Stimulated activated CD4-positive, alpha-beta T cell treated with anti-CD3 and anti-CD28 coated beads, Interleukin-1b, Interleukin-23, amount 100 ng/mL, for 24 hours (primary cell): Measurements from ENCODE around the gene F2R.
"Not testable (repeated sequence)": the region's sequence is repeated elsewhere in the genome, so short reads cannot be mapped to it uniquely, and the experiment has no call there.

Source experiments
- DNase-seq, 4 experiments: peaks; one replicate each; pipeline ENCODE4 v3.0.0-alpha.2; 2020; ENCODE audit warnings: low read depth in 4 of 4, low spot score in 1 of 4

The F2R gene

DNA sequence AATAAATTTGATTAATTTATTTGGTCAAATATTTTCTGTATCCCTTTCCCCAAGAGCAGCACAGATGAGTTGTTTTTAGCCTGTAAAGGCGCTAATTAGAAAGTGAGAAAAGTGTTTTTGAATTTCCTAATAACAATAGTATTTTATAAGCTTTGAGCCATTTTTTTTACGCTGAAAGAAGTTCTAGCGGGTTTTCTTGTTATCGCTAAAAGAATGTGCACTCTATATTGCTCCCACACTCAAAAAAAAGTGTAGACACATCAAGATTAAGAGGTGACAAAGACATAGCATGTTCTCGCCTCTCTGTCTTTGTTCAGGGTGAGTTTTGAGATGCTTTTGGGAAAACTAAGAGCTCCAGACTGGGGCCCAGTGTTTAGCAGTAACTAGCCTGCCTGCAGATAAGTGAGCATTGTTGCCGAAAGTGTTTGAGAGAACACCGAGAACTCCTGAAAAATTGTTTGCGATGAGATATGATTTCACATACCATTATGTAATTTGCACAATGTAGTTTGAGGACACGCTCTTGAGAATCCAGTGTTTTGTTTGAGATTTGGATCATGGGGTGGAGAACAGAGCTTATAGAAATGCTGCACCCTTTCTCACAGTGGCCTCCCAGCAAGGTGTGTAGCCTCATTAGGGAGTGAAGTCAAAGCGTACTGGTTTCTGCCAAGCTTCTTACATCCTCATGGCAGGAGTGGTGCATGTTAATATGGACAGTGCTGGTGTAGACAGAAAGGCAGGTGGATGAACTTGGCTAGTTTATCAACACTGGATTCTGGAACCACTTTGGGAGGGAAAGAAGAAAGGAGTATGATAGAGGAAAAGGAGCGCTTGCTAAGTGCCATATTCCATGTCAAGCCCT, 1.5 kb downstream of the F2R start:
- DNase-seq = no peak

DNA sequence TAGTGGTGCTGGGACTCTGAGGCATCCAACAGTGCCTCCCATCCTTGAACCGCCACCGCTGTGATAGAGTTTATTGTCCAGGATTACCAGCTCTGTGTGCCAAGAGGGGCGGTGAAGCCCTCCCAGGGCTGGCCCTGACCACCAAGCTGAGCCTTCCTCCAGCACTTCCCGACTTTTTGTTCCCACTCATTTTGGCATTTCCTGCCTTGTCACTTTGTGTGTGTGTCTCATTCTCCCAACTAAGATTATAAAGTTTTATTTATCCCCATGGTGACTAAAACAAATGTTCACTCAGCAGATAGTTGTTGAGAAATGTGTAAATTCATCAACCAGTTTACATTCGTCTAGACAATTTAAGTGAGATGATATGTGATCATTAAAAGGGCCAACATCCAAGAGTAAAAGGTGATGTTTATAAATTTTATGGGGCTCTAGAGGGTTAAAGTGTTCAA, 2.5 kb downstream of the F2R start:
- no peak for DNase-seq

DNA sequence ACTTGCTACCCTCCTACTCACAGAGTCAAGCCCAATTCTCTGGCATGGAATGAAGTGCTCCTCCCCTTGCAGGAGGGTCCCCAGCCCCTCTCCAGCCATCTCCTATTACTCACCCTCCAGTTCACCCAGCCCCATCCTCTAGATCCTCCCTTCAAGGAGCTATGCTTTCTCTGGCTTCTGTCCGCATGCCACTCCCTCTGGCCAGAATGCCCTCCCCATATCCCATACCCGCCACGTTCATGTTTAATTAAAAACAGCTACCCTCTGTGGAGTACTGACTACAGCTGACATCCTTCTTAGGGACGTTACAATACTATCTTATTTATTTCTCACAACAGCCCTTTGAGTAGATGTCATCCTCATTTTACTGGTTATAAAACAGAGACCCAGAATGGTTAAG, 3.0 kb downstream of the F2R start:
- no peak for DNase-seq

DNA sequence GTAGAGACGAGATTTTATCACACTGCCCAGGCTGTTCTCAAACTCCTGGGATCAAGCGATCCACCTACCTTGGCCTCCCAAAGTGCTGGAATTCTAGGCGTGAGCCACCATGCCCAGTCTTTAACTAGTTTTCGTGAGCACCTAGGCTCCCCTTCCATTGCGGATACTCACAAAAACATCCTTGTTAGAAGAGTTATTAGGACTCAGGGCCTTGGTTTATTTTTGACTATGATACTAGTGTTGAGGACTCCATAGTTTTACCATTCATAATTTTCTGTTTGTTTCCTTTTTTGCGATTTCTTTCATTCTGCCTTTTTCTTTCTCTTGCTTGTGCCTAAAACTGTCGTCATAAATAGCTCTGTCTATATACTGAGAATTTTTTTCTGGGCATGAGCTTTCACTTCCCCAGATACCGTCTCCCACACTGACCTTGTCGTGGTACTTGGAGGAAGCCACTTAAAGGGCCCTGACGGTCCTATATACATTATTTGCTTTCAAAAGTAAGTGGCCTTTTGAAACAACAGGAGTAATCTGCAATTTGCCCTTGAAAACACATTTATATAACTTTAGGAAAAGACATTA, 5.2 kb downstream of the F2R start:
- no peak for DNase-seq

DNA sequence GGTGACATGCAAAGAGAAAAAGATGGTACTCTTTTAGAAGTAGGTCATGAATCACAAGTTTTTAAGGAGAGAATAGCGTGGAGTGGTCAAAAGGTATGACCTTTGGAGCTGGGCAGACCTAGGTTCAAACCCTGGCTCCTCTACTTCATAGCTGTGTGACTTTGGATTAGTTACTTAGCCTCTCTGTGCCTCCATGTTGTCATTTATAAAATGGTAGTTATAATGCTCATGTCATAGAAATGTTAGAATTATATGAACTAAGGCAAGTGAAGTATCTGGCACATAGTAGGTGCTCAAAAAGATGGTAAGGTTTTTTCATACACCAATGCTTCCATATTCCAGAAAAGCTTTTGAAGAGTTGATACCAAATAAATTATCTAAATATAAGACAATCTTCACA, 7.3 kb downstream of the F2R start:
- no peak for DNase-seq

DNA sequence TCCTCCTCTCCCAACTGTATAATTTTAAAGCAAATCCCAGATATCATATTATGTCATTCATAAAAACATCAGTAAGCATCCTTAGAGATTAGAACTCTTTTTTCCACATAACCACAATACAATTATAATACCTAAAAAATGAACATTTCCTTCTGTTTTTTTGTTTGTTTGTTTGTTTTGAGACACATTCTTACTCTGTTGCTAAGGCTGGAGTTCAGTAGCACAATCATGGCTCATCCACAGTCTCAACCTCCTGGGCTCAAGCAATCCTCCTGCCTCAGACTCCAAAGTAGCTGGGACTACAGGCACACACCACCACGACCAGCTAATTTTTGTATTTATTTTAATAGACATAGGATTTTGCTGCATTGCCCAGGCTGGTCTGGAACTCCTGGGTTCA, 8.0 kb downstream of the F2R start:
- no peak for DNase-seq

DNA sequence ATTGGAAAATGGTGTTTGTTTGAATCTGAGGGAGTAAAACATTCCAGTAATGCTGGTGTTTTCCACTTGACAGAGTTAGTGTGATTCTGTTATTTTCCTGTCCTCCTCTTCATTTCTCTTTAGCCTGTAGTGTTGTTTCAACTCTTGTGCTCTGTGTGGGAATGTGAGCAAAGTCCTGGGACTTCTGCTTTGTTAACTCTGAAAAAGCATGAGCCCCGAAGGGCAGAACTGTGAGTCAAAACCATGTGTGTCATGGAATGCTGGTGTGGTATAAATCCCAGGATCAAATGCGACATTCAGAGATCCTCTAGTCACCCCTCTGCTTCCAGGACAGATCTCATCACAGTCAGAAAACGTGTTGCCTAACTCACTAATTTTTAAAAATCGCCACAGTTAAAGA, 8.9 kb downstream of the F2R start:
- no peak for DNase-seq

DNA sequence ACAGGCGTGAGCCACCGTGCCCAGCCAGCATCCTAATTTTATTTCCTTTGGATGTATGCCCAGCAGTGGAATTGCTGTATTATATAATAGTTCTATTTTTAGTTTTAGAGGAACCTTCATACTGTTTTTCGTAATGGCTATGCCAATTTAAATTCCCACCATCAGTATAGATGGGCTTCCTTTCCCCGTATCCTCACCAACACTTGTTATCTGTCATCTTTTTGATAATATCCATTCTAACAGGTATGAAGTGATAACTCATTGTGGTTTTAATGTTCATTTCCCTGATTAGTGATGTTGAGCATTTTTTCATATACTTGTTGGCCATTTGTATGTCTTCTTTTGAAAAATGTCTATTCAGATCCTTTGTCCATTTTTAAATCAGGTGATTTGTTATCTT, 13.0 kb downstream of the F2R start:
- DNase-seq = no peak

DNA sequence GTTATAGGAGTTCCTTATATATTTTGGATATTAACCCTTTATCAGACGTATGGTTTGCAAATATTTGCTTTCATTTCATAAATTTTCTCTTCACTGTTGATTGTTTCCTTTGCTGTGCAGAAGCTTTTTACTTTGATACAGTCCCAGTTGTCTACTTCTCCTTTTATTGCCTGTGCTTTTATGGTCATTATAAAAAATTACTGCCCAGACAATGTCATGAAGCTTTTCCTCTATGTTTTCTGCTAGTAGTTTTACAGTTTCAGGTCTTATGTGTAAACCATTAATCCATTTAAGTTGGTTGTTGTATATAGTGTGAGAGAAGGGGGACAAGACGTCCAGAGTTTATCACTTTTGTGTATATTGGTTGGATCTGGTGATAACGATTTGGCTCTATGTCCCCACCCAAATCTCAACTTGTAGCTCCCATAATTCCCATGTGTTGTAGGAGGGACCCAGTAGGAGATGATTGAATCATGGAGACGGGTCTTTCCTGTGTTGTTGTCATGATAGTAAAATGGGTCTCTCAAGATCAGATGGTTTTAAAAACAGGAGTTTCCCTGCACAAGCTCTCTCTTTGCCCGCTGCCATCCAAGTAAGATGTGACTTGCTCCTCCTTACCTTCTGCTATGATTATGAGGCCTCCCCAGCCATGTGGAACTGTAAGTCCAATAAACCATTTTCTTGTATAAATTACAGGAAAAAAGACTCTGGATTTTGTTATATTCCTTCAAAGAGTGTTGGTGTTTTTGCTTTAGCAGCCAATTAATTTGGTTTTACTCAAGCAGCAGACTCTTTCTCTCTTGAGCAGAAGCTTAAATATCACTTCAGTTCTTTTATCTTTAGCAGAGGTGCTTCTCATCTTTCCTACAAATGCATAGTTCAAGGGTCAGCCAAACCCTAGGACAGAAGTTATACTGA, 13.7 kb downstream of the F2R start:
- DNase-seq = no peak

DNA sequence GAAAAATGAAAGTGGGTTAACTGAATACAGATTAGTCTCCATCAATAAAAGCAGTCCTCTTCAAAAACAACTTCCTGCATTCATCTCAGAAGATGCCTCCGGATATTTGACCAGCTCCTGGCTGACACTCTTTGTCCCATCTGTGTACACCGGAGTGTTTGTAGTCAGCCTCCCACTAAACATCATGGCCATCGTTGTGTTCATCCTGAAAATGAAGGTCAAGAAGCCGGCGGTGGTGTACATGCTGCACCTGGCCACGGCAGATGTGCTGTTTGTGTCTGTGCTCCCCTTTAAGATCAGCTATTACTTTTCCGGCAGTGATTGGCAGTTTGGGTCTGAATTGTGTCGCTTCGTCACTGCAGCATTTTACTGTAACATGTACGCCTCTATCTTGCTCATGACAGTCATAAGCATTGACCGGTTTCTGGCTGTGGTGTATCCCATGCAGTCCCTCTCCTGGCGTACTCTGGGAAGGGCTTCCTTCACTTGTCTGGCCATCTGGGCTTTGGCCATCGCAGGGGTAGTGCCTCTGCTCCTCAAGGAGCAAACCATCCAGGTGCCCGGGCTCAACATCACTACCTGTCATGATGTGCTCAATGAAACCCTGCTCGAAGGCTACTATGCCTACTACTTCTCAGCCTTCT, 16.6 kb downstream of the F2R start:
- no peak for DNase-seq

DNA sequence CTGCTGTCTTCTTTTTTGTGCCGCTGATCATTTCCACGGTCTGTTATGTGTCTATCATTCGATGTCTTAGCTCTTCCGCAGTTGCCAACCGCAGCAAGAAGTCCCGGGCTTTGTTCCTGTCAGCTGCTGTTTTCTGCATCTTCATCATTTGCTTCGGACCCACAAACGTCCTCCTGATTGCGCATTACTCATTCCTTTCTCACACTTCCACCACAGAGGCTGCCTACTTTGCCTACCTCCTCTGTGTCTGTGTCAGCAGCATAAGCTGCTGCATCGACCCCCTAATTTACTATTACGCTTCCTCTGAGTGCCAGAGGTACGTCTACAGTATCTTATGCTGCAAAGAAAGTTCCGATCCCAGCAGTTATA, 17.1 kb downstream of the F2R start:
- DNase-seq = no peak

DNA sequence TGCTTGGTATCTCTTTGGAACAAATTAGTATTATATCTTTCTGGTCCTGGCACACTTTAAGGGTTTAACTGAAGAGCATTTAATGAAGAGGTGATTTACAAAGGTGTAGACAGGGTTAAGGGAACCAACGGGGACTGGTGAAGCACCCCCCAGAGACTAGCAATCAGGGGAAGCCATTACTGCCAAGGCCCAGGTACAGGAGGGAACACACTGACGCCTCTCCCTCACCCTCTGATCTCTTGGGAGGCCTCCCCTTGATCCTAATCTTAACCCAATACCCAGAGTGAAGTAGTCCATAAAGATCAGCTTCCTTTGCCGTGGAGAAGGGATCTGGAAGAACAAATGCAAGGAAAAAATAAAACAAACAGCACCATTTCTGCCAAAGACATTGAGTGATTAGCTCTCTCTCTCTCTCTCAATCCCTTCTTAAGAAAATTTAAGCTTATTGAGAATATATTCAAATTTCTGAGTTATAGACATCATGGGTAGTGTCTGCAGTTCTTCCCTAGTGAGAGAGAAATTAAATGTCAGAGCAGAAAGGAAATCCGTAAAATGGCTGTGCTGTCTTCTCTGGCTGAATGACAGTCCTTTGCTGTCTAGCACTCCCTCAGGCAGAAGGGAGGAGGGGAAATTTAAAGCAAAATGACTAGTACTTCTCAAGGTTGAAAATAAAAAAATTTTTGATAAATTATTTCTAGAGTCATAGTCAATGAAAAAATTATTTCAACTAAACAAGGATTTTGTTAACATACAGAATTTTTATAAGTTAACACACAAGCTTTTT, 20.0 kb downstream of the F2R start:
- no peak for DNase-seq

DNA sequence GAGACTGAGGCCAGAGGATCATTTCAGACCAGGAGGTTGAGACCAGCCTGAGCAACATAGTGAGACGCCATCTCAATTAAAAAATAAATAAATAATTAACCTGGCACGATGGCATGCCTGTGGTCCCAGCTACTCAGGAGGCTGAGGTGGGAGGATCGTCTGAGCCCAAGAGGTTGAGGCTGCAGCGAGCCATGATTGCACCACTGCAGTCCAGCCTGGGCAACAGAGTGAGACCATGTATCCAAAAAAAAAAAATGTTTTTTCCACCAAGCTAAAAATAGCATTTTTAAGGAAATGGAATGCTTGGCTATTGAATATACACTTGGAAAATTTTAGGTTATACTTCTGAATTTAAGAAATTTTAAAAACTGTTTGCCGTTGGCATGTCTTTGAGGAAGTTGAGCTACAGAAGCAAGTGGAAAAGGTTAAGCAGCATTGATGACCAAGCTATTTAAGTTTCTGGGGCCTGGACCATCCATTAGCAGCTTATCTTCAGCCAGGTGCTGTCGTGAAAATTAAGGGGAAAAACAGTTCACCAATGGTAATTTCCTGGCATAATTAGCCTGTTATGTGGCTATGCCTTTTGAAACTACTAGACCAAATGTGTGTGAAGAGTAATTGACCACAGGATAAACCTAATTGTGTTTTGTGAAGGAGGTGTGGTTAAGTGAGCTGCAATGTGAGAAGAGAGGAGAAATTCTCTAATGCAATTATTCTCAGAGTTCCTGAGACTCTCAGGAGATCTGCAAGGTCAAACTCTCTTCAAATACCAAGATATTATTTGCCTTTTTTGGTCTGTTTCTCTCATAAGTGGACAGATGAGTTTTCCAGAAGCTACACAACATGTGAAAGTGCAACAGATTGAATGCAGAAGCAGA, 21.0 kb downstream of the F2R start:
- DNase-seq = no peak

DNA sequence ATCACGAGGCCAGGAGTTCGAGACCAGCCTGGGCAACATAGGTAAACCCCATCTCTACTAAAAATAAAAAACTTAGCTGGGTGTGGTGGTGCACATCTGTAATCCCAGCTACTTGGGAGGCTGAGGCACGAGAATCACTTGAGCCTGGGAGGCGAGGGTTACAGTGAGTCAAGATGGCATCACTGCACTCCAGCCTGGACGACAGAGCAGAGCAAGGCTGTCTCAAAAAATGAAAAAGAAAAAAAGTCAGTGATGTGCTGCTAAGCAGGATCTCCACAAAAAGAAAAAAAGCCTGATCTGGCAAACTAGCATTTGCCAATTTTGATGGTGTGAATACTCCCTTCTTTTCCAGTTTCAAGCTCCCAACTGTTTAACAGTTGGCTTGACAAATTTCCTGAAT, 21.9 kb downstream of the F2R start:
- no peak for DNase-seq

DNA sequence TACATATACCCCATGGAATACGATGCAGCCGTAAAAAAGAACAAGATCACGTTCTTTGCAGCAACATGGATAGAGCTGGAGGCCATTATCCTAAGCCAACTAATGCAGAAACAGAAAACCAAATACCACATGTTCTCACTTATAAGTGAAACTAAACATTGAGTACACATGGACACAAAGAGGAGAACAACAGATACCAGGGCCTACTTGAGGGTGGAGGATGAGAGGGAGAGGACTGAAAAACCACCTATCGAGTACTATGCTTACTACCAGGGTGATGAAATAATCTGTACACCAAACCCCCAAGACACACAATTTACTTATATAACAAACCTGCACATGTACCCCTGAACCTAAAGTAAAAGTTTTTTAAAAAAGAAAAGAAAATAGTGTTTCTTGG, 25.6 kb downstream of the F2R start:
- not testable (repeated sequence) for DNase-seq

DNA sequence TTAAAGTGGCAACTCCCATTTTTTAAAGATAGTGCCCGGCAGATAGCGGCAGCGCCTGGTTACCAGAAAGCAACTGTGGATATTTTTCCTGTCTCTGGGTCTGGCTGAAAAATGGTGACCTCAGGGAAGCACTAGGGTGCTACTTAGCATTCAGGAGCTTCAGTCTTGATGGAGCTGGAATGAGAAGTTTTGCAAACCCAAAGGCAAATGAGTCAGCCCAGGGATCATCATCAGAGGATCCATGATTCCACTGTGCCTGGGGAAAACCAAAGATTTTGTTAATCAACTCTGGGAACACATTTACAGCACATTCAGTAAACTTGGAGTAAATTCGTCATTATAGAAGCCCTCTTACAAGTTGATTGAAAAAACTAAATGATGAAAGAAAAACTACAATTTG, 26.7 kb downstream of the F2R start:
- no peak for DNase-seq

DNA sequence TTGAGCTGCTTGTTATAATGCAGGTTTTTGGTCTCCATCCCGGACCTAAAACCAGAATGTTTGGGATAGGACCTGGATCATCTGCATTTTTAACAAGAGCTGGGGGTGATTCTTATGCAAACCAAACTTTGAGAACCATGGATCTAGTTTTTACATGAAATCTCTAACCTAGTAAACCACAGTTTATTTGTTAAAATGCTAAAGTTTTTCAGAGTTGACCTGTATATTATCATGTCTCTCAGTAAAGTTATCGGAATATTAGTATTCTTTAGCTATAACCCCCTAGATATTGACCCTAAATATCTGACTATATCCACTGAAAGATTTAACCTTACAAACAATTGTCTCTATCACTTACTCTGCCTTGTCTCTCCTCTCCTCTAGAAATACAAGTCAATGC, 28.7 kb downstream of the F2R start:
- no peak for DNase-seq

DNA sequence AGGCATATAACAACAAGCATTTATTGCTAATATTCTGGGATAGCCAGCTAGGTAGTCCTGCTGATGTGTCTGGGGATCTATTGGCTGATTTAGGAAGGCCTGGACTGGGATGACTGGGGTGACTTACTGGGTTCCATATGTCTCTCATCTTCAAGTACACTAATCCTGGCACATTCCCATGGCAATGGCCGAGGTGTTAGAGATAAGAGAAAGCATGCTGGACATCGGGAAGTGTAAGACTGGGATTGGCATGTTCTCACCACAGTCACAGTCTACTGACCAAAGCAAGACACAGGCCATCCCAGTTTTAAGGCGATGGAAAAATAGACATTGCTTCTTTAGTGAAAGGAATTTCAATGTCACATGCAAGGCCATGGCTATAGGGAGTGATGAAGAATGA, 29.7 kb downstream of the F2R start:
- DNase-seq = no peak

DNA sequence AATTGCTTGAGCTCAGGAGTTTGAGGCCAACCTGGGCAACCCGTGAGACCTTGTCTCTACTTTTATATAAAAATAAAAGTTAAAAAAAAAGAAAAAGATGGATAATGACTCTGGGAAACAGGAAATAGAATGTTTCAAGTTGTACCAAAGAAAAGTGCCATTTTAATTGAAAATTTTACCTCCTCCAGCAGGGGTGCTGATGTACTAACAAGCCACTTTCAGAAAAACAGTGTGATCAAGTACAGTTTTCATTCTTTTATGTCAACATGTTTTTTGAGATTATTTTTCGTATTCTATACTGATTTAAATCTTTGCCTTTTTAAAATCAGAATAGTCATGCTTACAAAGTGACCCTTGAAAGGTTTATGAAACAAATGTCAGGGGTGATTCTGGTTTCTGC, 30.8 kb downstream of the F2R start:
- no peak for DNase-seq

DNA sequence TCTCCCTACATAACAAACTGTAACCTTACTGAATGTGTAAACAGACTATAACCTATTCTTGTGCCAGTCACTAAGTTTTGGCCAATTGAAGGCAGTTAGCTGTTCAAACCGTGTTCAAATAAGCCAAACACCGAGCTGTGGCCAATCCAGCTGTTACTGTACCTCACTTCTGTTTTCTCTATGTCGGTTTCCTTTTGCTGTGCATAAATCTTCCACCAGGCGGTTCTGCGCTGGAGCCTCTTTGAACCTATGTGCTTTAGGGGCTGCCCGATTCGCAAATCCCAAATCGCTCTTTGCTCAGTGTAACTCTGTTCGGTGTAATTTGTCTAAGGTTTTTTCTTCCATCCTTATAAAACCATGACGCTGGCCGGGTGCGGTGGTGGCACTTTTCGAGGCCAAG, 31.8 kb downstream of the F2R start:
- DNase-seq = no peak
